ENCODE data around the gene TMEM231.

Gene TMEM231

DNA sequence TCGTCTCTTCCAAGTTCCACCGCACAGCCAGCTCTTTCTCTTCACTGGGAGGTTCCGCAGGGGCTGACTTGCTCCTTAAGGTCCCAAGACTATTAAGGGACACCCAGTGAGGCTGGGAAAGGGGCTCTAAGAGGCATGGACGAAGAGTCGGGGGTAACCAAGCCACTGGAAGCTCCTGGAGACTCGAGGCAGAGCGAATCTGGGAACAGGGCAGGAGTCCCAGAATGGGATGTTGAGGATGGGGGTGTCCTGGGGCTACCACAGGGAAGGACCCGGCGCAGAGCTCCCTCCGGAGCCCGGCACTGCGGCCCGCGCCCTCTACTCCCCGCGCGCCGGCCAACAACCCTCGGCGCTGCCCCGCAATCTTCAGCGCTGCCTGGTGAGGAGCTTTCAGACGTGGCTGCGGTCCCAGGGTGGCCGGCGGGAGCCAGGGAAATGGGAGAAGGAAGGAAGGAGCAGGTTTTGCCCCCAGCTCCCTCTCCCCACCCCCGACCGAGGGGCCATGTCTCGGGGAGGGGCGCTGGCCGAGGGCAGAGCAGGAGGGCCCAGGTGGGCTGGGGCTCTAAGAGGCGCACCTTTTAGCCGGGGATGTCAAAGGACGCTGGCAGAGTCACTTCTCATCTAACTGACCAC lies 20.7 kb downstream of the TMEM231 start:
- H3K27ac ChIP-seq, result no peak overlapping the region
- TF ChIP-seq, protein P1, sequence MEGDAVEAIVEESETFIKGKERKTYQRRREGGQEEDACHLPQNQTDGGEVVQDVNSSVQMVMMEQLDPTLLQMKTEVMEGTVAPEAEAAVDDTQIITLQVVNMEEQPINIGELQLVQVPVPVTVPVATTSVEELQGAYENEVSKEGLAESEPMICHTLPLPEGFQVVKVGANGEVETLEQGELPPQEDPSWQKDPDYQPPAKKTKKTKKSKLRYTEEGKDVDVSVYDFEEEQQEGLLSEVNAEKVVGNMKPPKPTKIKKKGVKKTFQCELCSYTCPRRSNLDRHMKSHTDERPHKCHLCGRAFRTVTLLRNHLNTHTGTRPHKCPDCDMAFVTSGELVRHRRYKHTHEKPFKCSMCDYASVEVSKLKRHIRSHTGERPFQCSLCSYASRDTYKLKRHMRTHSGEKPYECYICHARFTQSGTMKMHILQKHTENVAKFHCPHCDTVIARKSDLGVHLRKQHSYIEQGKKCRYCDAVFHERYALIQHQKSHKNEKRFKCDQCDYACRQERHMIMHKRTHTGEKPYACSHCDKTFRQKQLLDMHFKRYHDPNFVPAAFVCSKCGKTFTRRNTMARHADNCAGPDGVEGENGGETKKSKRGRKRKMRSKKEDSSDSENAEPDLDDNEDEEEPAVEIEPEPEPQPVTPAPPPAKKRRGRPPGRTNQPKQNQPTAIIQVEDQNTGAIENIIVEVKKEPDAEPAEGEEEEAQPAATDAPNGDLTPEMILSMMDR (IDR thresholded peaks at IDR 0.05), result no peak
- TF ChIP-seq ZFX (IDR thresholded peaks at IDR 0.05; ENCODE audit: borderline replicate concordance), result no peak

DNA sequence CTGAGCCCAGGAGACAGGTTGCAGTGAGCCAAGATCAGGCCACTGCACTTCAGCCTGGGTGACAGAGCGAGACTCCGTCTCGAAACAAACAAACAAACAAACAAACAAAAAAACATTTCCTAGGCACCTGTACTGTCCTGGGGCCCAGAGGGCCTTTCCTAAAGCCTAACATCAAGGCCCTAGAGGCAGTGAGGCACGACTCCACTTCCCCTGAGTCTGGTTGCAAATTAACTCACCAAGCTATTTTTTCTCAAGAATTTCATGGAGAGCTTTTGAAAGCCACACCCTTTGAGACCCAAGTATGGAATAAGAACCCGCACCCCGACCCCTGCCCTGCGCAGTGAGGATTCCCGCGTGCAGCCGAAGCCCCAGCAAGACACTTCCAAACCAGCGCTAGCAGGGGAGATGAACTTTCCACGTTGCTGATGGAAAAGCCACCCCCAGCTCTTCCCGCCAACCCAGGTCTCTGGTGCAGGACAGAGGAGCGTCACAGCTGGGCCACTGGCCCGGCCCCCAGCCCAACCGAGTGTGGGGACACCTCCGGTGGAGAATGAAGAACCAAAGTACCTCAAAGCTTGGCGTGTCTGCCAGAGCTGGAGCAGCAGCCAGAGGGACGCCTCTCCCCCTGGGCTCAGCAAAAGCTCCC lies 21.4 kb downstream of the TMEM231 start:
- no peak for TF ChIP-seq ZFX (IDR thresholded peaks at IDR 0.05; ENCODE audit: borderline replicate concordance)
- TF ChIP-seq, protein P1 (IDR thresholded peaks at IDR 0.05), result no peak
- no peak overlapping the region for H3K27ac ChIP-seq

DNA sequence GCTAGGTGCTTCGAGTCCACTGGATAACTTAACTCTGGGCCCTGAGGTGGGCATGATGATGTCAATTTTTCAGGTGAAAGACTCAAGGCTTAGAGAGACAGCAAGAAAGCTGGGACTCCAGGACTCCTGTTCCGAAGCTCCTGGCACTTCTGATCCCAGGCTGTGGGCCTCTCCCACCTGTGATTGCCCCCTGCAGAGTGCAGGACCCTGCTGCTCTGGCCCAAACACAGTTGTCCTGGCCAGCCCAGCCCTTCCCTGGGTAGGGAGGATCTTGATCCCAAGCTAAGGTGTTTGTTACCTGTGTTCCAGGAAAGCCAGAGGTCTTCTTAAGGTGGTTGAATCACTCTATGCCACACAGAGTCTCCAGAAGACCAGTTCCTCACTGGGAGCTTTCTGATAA lies 23.3 kb downstream of the TMEM231 start:
- TF ChIP-seq, protein P1 (IDR thresholded peaks at IDR 0.05), result no peak
- no peak for TF ChIP-seq ZFX (IDR thresholded peaks at IDR 0.05; ENCODE audit: borderline replicate concordance)
- no peak overlapping the region for H3K27ac ChIP-seq

DNA sequence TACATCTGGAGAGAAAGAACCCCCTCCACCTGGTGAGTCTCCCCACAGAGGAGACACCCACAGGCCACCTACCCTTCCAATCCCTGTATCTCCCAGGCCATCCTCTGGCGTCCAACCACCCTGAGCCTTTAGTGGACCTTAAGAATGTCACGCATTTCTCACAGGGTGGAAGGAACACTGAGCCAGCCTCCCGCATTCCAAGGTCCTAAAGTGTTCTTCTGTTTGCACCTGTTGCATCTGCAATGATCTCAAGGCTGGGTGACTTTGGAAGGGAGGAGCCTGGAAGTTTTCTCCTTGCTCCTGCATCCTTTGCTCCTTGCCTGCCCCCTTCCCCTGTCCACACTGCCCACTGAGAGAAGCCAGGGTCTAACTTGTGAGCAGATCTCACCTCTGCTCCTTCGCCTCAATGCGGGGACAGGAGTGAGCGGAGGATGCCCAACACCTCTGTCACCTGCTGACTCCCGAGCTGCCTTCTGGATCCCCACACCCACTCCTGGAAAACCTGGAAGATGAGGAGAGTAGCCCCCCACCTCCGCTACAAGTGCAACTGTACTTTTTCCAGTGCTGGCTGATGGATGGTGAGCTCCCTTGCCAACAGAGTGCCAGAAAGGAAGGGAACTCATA lies 23.8 kb downstream of the TMEM231 start:
- H3K27ac ChIP-seq, result no peak overlapping the region
- no peak for TF ChIP-seq ZFX (IDR thresholded peaks at IDR 0.05; ENCODE audit: borderline replicate concordance)
- TF ChIP-seq, protein P1 (IDR thresholded peaks at IDR 0.05), result no peak

DNA sequence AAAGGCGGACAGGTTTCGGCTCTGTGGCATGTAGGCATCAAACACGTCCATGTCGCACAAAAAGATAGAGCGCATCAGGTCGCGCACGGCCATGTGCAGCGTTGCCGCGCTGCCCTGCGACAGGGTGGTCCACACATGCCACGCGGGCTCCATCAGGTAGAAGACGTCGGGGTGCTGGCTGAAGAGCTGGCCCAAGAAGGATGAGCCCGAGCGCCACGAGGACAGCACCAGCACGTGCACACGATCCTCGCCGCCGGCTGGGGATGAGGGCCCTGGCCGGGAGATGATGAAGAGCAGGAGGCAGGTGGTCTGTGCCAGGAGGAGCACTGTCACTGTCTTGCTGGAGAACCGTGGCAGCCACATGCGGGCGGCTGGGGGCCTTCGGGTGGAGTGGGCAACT lies 26.1 kb downstream of the TMEM231 start:
- TF ChIP-seq ZFX (IDR thresholded peaks at IDR 0.05; ENCODE audit: borderline replicate concordance), result no peak
- TF ChIP-seq, protein P1 (IDR thresholded peaks at IDR 0.05), result no peak
- H3K27ac ChIP-seq, result no peak overlapping the region

DNA sequence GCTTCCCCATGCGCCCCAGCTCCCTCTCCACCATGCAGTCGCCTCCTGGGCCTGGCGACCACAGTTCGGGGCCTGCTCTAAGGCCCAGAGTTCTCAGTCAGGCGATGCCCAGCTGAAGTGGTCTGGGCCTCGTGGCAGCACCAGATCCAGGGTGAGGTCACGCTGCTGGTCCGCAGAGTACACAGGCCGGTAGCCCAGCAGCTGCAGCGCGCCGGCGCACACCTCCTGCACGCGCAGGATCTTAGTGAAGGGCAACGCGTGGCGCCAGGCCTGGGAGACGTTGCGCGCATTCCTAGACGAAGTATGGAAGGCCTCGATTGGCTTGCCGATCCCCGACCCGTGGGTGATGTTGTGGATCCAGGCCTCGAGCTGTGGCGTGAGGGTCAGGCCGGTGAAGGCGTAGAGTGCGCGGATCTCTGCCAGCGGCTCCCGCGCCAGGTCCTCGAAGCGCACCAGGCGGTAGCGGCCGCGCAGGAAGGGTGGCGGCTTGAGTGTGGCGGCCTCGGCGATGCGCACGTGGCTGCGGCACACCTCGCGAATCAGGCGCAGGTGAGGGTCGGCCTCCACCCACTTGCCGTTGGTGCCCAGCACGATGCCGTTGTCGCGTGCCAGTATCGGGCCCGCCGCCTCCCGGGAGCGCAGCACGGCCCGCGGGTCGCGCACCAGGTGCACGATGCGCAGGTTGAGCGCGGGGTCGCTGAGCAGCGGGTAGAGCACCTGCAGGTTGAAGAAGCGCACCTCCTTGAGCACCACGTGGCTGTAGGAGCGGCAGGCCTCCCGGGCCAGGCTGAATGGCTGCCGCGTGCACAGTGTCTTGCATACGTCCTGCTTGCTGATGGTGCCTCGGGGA lies 26.8 kb downstream of the TMEM231 start:
- TF ChIP-seq, protein P1 (IDR thresholded peaks at IDR 0.05), result no peak
- no peak for TF ChIP-seq ZFX (IDR thresholded peaks at IDR 0.05; ENCODE audit: borderline replicate concordance)
- H3K27ac ChIP-seq, result no peak overlapping the region
